Lung (tissue), 12 donors: ENCODE measurements around the gene CSRNP3. TPM values are rescaled to one million over a fixed set of nuclear protein-coding genes. Genes with fewer than 3 reads are reported as not detected.

Experiments used
- ATAC-seq: fragments of 200-7000 bp; cut with Tn5 transposase; one replicate; pipeline ENCODE4 v1.9.1; 2020; ENCODE audit warnings: moderate number of reproducible peaks; ENCODE audit not compliant: insufficient read depth, low FRiP score
- DNase-seq, 3 donors: peaks; one replicate each; pipeline ENCODE4 v3.0.0-alpha.2; 2013 to 2017
- H3K27ac ChIP-seq, 2 donors: one replicate each; pipeline ENCODE4 v1.5.1; 2013; ENCODE audit warnings: mild to moderate bottlenecking in 2 of 2, moderate library complexity in 2 of 2, control low read depth in 1 of 2, inconsistent platforms in 1 of 2, low read depth in 1 of 2, low read length in 1 of 2
- H3K27me3 ChIP-seq, 3 donors: one replicate each; pipeline ENCODE4 v1.5.1; 2013; ENCODE audit warnings: low read length in 2 of 3; ENCODE audit not compliant: control insufficient read depth in 3 of 3, insufficient read depth in 3 of 3
- H3K36me3 ChIP-seq, 4 donors: one replicate each; pipeline ENCODE4 v1.5.1; 2013; ENCODE audit warnings: low read length in 4 of 4, mild to moderate bottlenecking in 1 of 4, moderate library complexity in 1 of 4; ENCODE audit not compliant: control insufficient read depth in 4 of 4, insufficient read depth in 4 of 4
- H3K4me1 ChIP-seq, 5 donors: one replicate each; pipeline ENCODE4 v1.5.1; 2013; ENCODE audit warnings: low read length in 5 of 5, mild to moderate bottlenecking in 2 of 5, moderate library complexity in 1 of 5; ENCODE audit not compliant: control insufficient read depth in 5 of 5, insufficient read depth in 5 of 5
- H3K4me3 ChIP-seq: one replicate; pipeline ENCODE4 v1.5.1; 2013; ENCODE audit warnings: mild to moderate bottlenecking, control low read depth, moderate library complexity
- H3K9ac ChIP-seq, 2 donors: one replicate each; pipeline ENCODE4 v1.5.1; 2013; ENCODE audit warnings: low read length in 2 of 2, control low read depth in 1 of 2; ENCODE audit not compliant: insufficient read depth in 1 of 2
- H3K9me3 ChIP-seq, 4 donors: one replicate each; pipeline ENCODE4 v1.5.1; 2013; ENCODE audit warnings: low read length in 3 of 4, mild to moderate bottlenecking in 1 of 4, moderate library complexity in 1 of 4; ENCODE audit not compliant: control insufficient read depth in 4 of 4, insufficient read depth in 3 of 4
- CTCF ChIP-seq: IDR thresholded peaks from 2 replicates; pipeline ENCODE4 v1.5.1; 2012; ENCODE audit warnings: mild to moderate bottlenecking; ENCODE audit errors: control extremely low read depth, extremely low read depth
- WGBS, 2 donors: extraction: QIAGEN DNeasy Blood & Tissue Kit; methylation state at CpG; one replicate each; pipeline ENCODE4 v1.1.7; 2013; 5-methylcytosine and 5-hydroxymethylcytosine counted together
- polyA plus RNA-seq, 2 donors: library from polyadenylated mRNA; stranded (reverse); fragments of 200-250 nt; gene quantifications; one replicate each; pipeline ENCODE4 v1.2.1, GENCODE V29; 2013
- total RNA-seq, 2 donors: library from RNA; depleted of rRNA in 1 of 2; stranded (reverse); fragments of >200 nt in 1 of 2; gene quantifications; one replicate each; pipeline ENCODE4 v1.2.1, GENCODE V29; 2014 to 2021
- donor health status: control.
- donor health status: control.
- donor health status: Bipolar disorder and iron deficiency.
- donor health status: healthy.
- donor health status: DM: yes; HTN: yes; CAD: no.

The CSRNP3 gene
- total and polyA plus RNA-seq, 4 donors, result 0.25 to 8.7 (median 1.8) TPM

GRCh38 chr2:165594231-165594934, 124.9 kb downstream of the CSRNP3 start:
- Histone ChIP-seq H3K9me3 (peaks cover 0 to 2% (median 0%) of the 10 kb centered on the region in 4 donors), H3K4me1 (no peaks in the 10 kb centered on the region), H3K4me3 (no peak overlapping the region), H3K9ac (no peak overlapping the region), H3K27ac (no peak overlapping the region), H3K36me3 (peaks cover 0 to 5% (median 0%) of the 10 kb centered on the region in 4 donors), H3K27me3 (no peaks in the 10 kb centered on the region)
- WGBS, 2 donors, result 93% methylated on average over 1 of the region's 1 CpG
- TF ChIP-seq CTCF, result no peak
- ATAC-seq (no peak), DNase-seq (no peak)

GRCh38 chr2:165594935-165595255, 125.4 kb downstream of the CSRNP3 start:
- ATAC-seq (no peak), DNase-seq (no peak)
- no peak for TF ChIP-seq CTCF
- Histone ChIP-seq H3K4me1 (no peaks in the 10 kb centered on the region), H3K4me3 (no peak overlapping the region), H3K27ac (no peak overlapping the region), H3K9me3 (peaks cover 0 to 2% (median 0%) of the 10 kb centered on the region in 4 donors), H3K27me3 (no peaks in the 10 kb centered on the region), H3K9ac (no peak overlapping the region), H3K36me3 (peaks cover 0 to 5% (median 0%) of the 10 kb centered on the region in 4 donors)
- 42 to 65% methylated on average over 6 of the region's 6 CpGs for WGBS, 2 donors

GRCh38 chr2:165596788-165597187, 127.3 kb downstream of the CSRNP3 start:
- Histone ChIP-seq H3K9me3 (no peaks in the 10 kb centered on the region), H3K36me3 (peaks cover 0 to 5% (median 0%) of the 10 kb centered on the region in 4 donors), H3K27ac (no peak overlapping the region), H3K4me3 (no peak overlapping the region), H3K27me3 (no peaks in the 10 kb centered on the region), H3K9ac (no peak overlapping the region), H3K4me1 (peaks cover 0 to 13% (median 9%) of the 10 kb centered on the region in 5 donors)
- WGBS, 2 donors, result 87 to 94% methylated on average over 3 of the region's 3 CpGs
- ATAC-seq, result no peak
- TF ChIP-seq CTCF, result no peak
- no peak for DNase-seq
